Endodermal cell (in vitro differentiated cells): ENCODE measurements around the gene OR1N2. TPM values are rescaled to one million over a fixed set of nuclear protein-coding genes. Genes with fewer than 3 reads are reported as not detected.

Experiments
- DNase-seq: peaks from one replicate; pipeline ENCODE4 v3.0.0-alpha.2; 2017
- H3K27ac ChIP-seq: 2 replicates; pipeline ENCODE4 v1.5.1; 2013; ENCODE audit warnings: mild to moderate bottlenecking, low read depth, low read length, moderate library complexity
- H3K27me3 ChIP-seq: 2 replicates; pipeline ENCODE4 v1.6.1; 2013; ENCODE audit warnings: mild to moderate bottlenecking, low read length, moderate library complexity; ENCODE audit not compliant: insufficient read depth, control insufficient read depth, poor library complexity, severe bottlenecking
- H3K36me3 ChIP-seq: 2 replicates; pipeline ENCODE4 v1.7.0; 2013; ENCODE audit warnings: mild to moderate bottlenecking, low read length, moderate library complexity; ENCODE audit not compliant: control insufficient read depth, insufficient read depth
- H3K4me1 ChIP-seq: one replicate; pipeline ENCODE4 v1.7.0; 2013; ENCODE audit warnings: low read length; ENCODE audit not compliant: control insufficient read depth, insufficient read depth
- H3K4me3 ChIP-seq: 2 replicates; pipeline ENCODE4 v1.5.1; 2013; ENCODE audit warnings: mild to moderate bottlenecking, low read length, moderate library complexity
- H3K9ac ChIP-seq: 2 replicates; pipeline ENCODE4 v1.6.1; 2013; ENCODE audit warnings: mild to moderate bottlenecking, low read length, moderate library complexity; ENCODE audit not compliant: poor library complexity, severe bottlenecking; ENCODE audit errors: extremely low read depth
- H3K9me3 ChIP-seq: 2 replicates; pipeline ENCODE4 v1.6.1; 2013; ENCODE audit warnings: mild to moderate bottlenecking, low read length, moderate library complexity; ENCODE audit not compliant: control insufficient read depth
- H3K27ac Mint-ChIP-seq: 2 replicates; pipeline ENCODE4 v1.8.0; 2020; ENCODE audit warnings: mixed read lengths
- H3K27me3 Mint-ChIP-seq: 2 replicates; pipeline ENCODE4 v1.8.0; 2021; ENCODE audit warnings: mild to moderate bottlenecking, mixed read lengths; ENCODE audit not compliant: insufficient read depth
- H3K36me3 Mint-ChIP-seq: 2 replicates; pipeline ENCODE4 v1.8.0; 2020; ENCODE audit warnings: low read depth, mixed read lengths
- H3K4me1 Mint-ChIP-seq: 2 replicates; pipeline ENCODE4 v1.8.0; 2020; ENCODE audit warnings: mixed read lengths
- H3K4me3 Mint-ChIP-seq: 2 replicates; pipeline ENCODE4 v1.8.0; 2020; ENCODE audit warnings: mild to moderate bottlenecking, moderate library complexity, mixed read lengths
- H3K9me3 Mint-ChIP-seq: 2 replicates; pipeline ENCODE4 v1.8.0; 2020; ENCODE audit warnings: mild to moderate bottlenecking, mixed read lengths
- WGBS, 2 experiments: methylation state at CpG; one replicate each; pipeline versions ENCODE4 v1.1.5 to v1.1.7; 2013; ENCODE audit warnings: missing lambda C conversion rate in 2 of 2, mixed read lengths in 1 of 2; ENCODE audit not compliant: insufficient coverage in 1 of 2, insufficient read length in 1 of 2; 5-methylcytosine and 5-hydroxymethylcytosine counted together
- total RNA-seq, 2 donors: library from RNA; stranded (reverse); fragmentation: NEBNext Ultra II Directional in 1 of 2; extraction: Animal tissue kit (Norgen Biotek cat#: 25700) in 1 of 2; gene quantifications; 2 replicates in 1 of 2; 3 replicates in 1 of 2; pipeline ENCODE4 v1.2.1, GENCODE V29; 2021
- TF ChIP-seq, protein P1 (sequence below): fragments of 200-600 bp; sonication (generic); conservative IDR thresholded peaks from 2 replicates; pipeline ENCODE4 v1.5.0; 2021; ENCODE audit warnings: antibody characterized with exemption, mild to moderate bottlenecking

OR1N2 gene
- total RNA-seq, 2 donors from 2014 or later: not detected

DNA sequence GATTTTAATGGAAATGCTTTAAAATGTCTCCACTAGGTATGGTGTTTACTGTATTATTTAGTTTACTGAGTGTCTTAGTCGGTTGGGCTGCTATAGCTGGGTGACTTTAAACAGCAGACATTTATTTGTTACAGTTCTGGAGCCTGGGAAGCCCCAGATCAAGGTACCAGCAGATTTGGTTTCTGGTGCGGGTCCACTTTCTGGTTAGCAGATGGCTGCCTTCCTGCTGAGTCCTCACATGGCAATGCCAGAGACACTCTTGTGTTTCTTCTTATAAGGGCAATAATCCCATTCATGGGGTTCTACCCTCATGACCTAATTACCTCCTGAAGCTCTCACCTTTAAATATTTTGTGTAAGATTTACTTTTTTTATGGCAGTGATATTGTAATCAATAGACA, 34.7 kb upstream of the OR1N2 start:
- Histone ChIP-seq H3K27me3 (no peaks in the 10 kb centered on the region), H3K36me3 (no peaks in the 10 kb centered on the region), H3K9ac (no peak overlapping the region), H3K4me1 (no peaks in the 10 kb centered on the region), H3K4me3 (no peak overlapping the region), H3K27ac (no peak overlapping the region), H3K9me3 (peaks cover 5% of the 10 kb centered on the region)
- Mint-ChIP-seq H3K27ac (no peak overlapping the region), H3K36me3 (no peaks in the 10 kb centered on the region), H3K4me3 (no peak overlapping the region), H3K27me3 (peaks cover 47% of the 10 kb centered on the region), H3K4me1 (no peaks in the 10 kb centered on the region), H3K9me3 (peaks cover 11% of the 10 kb centered on the region)
- TF ChIP-seq, protein P1, sequence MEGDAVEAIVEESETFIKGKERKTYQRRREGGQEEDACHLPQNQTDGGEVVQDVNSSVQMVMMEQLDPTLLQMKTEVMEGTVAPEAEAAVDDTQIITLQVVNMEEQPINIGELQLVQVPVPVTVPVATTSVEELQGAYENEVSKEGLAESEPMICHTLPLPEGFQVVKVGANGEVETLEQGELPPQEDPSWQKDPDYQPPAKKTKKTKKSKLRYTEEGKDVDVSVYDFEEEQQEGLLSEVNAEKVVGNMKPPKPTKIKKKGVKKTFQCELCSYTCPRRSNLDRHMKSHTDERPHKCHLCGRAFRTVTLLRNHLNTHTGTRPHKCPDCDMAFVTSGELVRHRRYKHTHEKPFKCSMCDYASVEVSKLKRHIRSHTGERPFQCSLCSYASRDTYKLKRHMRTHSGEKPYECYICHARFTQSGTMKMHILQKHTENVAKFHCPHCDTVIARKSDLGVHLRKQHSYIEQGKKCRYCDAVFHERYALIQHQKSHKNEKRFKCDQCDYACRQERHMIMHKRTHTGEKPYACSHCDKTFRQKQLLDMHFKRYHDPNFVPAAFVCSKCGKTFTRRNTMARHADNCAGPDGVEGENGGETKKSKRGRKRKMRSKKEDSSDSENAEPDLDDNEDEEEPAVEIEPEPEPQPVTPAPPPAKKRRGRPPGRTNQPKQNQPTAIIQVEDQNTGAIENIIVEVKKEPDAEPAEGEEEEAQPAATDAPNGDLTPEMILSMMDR: no peak
- no peak for DNase-seq
- 46 to 52% methylated on average over 2 of the region's 2 CpGs for WGBS, 2 experiments

GRCh38 chr9:122518841-122519240, 34.1 kb upstream of the OR1N2 start, which contains the start of gene OR1J4:
Gene OR1J4, plus strand, starts transcription at chr9:122519141. Its CDS starts 0 bp downstream, at chr9:122519141.
- Histone ChIP-seq H3K4me3 (no peak within 1 kb of the TSS), H3K36me3 (no peaks in the 10 kb centered on the region), H3K9me3 (peaks cover 5% of the 10 kb centered on the region), H3K27ac (no peak within 1 kb of the TSS), H3K9ac (no peak within 1 kb of the TSS), H3K4me1 (no peaks in the 10 kb centered on the region), H3K27me3 (no peaks in the 10 kb centered on the region)
- H3K27me3 Mint-ChIP-seq: peaks cover 43% of the 10 kb centered on the region
- DNase-seq: no peak
- TF ChIP-seq, protein P1: no peak
- 77 to 89% methylated on average over 3 to 4 of the region's 4 CpGs for WGBS, 2 experiments
- H3K4me1 Mint-ChIP-seq: no peaks in the 10 kb centered on the region
- no peak within 1 kb of the TSS for H3K27ac Mint-ChIP-seq
- H3K36me3 Mint-ChIP-seq: no peaks in the 10 kb centered on the region
- no peak within 1 kb of the TSS for H3K4me3 Mint-ChIP-seq
- H3K9me3 Mint-ChIP-seq: peaks cover 11% of the 10 kb centered on the region

- no peak overlapping the region for H3K4me3 ChIP-seq
- no peak for DNase-seq
- Mint-ChIP-seq H3K36me3 (no peaks in the 10 kb centered on the region), H3K9me3 (peaks cover 11% of the 10 kb centered on the region), H3K27ac (no peak overlapping the region), H3K4me3 (no peak overlapping the region), H3K4me1 (no peaks in the 10 kb centered on the region), H3K27me3 (peaks cover 42% of the 10 kb centered on the region)
- H3K9ac ChIP-seq: no peak overlapping the region
- no peaks in the 10 kb centered on the region for H3K4me1 ChIP-seq
- H3K27ac ChIP-seq: no peak overlapping the region
- TF ChIP-seq, protein P1: no peak
- H3K27me3 ChIP-seq: no peaks in the 10 kb centered on the region
- H3K36me3 ChIP-seq: no peaks in the 10 kb centered on the region
- 87 to 91% methylated on average over 3 of the region's 3 CpGs for WGBS, 2 experiments
- H3K9me3 ChIP-seq: peaks cover 8% of the 10 kb centered on the region
These were observed 33.5 kb upstream of the OR1N2 start for GRCh38 chr9:122519376-122519775.
